ENCODE measurements around the gene FGF6.
A peak's percentile ranks its signal among the peaks of the same experiment; 100 is the strongest.

FGF6 gene

DNA sequence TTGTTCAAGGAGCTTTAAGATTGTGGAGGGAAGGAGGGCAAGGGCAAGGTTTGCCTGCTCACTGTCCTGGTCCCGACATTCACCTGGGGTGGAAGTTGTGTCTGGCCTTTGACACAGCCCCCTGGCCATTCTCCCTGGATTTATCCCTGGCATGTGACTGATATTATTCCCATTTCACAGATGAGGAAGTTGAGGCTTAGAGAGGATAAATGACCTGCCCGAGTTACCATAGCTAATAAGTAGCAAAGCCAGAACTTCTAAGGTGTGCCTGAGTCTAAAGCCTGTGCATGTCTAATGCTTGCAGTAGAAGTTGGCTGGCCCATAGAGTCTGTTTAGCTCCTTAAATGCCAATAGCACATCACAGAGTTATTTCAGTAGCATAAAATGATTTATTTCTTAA is 720 bp upstream of the FGF6 start:
- DNase-seq: no peak

GRCh38 chr12:4444031-4444430 is 1.6 kb downstream of the FGF6 start:
- DNase-seq: no peak

DNA sequence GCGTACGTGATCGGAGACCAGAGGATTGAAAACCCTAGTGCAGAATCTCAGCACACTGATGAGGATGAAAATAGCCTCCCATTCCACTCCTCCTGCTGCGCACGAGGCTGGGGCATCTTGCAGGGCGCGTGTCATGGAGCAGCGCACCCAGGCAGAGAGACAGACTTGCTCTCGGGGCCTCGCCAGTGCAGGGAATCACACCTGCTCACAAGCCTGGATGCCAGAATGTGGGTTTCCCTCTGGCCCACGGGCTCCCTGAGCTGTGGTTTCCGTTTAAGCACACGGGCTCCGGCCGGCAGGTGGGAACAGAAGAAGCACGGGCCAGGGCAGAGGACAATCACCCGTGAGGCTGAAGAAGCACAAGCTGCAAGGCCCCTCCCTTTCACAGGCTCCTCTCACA is 2.0 kb downstream of the FGF6 start:
- no peak for DNase-seq

GRCh38 chr12:4441355-4442335 is 4.0 kb downstream of the FGF6 start:
- DNase-seq: no peak

DNA sequence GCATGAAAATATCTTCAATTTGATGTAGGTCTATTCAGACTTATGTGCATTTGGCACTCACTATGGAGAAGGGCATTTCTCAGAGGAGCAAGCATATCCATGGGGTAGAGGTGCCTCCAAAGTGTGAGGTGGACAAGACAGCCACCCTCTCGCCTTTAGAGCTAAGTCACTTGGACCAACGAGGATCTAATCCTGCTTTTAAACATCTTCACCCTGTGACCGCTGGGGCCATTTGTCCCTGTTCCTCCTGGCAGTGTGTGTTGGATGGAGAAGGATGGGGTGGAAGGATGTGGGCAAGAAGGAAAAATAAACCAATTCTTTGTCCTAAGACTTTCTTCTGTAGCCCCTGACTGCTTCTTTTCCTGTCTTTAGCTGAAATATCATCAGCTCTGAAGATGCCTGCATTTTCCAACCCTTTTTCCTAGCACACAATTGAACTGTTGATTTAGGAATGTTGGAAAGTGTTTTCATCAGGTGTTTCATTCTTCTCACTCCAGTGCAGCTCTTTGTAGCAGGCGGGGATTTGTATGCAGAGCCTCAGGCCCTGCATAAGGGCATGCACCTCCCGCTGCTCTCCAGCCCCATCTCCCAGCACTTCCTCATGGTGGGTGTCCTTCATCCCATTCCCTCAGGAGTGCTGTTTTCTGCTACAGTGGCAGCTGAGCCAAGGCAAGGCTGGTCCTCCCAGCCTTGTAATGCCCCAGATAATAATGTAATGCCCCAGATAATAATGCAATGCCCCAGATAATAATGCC is 5.3 kb downstream of the FGF6 start:
- no peak for DNase-seq

DNA sequence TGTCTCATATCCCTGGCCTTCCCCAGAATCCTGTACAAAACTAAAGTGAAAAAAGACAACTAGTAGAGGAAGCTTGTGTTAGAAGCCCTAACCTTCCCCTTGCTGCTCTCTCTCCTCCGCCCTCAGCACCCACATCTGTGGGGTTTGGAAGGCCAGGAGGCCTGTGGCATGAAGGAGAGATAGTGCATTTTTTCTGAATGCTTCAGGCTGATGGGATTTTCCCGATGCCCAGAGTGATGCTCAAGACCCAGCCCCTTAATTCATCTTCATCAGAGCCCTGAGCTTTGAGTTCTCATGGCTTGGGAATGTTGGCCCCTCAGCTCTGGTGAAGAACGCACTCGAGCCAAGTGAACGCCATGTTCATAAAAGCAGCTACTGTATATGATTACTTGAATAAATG is 5.9 kb downstream of the FGF6 start:
- DNase-seq: no peak

- no peak for DNase-seq
These were observed 6.6 kb downstream of the FGF6 start for GRCh38 chr12:4438834-4439596.

- no peak for DNase-seq
These were observed 10.1 kb downstream of the FGF6 start for GRCh38 chr12:4435537-4435936.

- no peak for DNase-seq
These were observed 10.7 kb downstream of the FGF6 start for GRCh38 chr12:4434706-4435425.

- no peak for DNase-seq
These were observed 11.3 kb downstream of the FGF6 start for GRCh38 chr12:4434301-4434700.

- DNase-seq: no peak
These were observed 11.9 kb downstream of the FGF6 start for GRCh38 chr12:4433745-4434058.

GRCh38 chr12:4432878-4433744 is 12.5 kb downstream of the FGF6 start:
- DNase-seq: no peak

- DNase-seq: no peak
These were observed 13.7 kb downstream of the FGF6 start for GRCh38 chr12:4431866-4432265.

DNA sequence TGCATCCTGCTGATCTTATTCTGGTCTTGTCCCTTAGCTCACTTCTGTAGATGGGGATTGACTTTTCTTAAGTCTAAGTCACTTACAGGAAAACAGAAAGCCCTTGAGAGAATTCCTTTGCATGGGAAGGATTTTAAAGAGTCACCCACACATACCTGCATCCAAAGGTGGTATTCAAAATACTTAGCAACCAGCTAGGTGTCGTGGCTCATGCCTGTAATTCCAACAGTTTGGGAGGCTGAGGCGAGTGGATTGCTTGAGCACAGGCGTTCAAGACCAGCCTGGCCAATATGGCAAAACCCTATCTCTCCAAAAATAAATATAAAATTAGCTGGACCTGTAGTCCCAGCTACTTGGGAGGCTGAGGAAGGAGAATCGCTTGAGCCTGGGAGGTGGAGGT is 14.2 kb downstream of the FGF6 start:
- DNase-seq: no peak

GRCh38 chr12:4424422-4424821 is 21.2 kb downstream of the FGF6 start:
- DNase-seq: no peak

GRCh38 chr12:4423528-4424195 is 22.0 kb downstream of the FGF6 start:
- DNase-seq: no peak

DNA sequence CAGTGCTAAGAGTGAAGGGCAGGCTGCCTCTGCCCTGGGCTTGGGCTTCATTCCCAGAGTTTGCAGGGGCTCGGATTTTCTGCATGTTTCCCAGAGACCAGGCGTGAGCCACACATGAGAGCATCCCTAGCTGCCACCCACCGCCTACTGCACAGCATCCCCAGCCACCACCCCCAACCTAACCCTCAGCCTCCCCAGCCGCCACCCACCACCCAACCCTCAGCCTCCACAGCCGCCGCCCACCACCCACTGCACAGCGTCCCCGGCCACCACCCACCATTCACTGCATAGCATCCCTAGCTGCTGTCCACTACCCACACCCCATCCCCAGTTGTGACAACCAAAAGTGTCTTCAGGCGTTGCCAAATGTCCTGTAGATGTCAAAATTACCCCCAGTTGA is 22.6 kb downstream of the FGF6 start:
- DNase-seq: no peak

DNA sequence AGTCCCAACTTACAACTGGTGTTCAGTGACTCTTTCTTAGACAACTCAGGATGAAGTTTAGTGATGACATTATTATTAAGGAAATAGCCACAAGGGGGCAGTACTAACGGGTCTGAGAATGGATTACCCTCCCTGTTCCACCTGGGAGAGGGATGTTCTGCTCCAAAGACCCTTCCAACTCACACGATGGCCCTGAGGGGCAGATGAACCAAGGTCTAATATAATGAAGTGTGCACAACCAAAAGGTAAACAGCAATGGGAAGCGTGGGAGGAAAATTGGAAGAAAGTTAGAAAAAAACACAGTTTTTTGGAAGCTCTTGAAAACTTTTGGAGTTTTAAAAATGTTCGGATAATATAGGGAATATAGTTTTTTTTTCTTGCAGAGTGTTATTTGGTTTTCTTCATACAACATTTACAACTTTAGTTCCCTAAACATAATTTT is 24.0 kb downstream of the FGF6 start:
- peak; percentile 28 for DNase-seq

- no peak for DNase-seq
These were observed 25.4 kb downstream of the FGF6 start for GRCh38 chr12:4420138-4420670.

- no peak for DNase-seq
These were observed 26.7 kb downstream of the FGF6 start for GRCh38 chr12:4418913-4419312.

DNA sequence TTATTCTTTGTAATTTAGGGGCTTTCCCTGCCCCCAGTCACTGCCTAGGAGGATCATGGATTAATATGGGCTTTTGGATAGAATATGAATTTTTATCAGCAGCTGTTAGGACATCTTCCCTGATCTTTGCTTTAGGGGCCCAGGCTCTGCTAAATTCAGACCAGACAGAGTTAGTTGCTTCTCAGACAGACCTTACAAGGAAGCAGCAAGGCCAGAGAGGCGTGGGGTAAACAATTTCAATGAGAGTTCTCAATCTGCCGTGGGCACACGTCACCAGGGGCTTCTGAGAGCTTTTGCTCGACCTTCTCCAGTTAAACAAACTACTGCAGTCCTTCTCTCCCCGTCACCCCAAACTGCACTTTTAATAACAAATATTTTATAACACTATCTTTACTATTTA is 27.7 kb downstream of the FGF6 start:
- no peak for DNase-seq
